ENCODE data around the gene ARFGEF3. TPM values are rescaled to one million over a fixed set of nuclear protein-coding genes. Genes with fewer than 3 reads are reported as not detected.

ARFGEF3 gene
- total RNA-seq, 1 experiment from 2014 or later, result 0.71 TPM

DNA sequence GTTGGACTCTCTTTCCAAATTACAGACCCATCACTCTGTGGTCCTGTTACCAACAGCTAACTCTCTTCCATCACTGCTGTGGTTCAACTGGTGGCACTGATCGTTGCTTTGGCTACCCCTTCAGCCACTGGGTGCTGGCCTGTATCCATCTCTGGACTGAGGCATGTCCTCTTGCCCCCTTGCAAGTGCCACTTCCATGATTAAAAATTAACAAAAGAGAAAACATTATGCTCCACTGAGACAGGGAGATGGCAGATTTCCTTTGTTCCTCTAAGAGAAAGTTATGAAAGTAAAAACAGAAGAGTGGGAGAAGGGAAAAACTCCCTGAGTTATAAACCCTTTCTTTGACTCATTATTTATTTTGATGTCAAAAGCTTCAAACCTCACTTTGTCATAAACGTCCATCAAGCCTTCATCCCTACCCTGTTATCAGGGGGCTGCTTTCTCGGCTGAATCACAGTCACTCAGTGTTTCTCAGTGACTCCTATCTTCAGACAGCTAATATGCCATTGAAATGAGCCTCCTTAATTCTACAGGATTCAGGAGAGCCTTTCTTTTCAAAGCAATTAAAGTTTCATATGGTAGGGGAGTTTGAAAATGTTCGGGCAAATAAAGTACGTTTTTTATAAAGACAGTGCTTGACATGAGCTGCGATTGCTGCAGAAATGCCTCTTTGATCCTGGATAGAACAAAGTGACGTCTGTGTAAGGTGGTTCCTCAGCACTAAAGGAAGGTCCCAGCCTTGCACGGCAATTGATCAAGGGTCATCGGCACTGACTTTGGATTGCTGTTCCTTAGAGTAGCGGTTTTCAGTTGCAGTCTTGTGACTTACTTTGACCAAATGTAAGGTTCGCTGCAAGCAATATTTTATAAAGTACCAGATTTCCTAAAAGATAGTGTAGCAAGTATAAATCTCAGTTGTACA lies 106.5 kb downstream of the ARFGEF3 start:
- ChIA-PET POLR2A (ENCODE audit: low non-redundant PET) (no interaction called here), CTCF (no interaction called here)
- no peaks in the 10 kb centered on the region for H3K27me3 ChIP-seq (replicated peaks; ENCODE audit: insufficient read depth, low read depth, low read length, poor library complexity)
- no peak overlapping the region for H3K27ac ChIP-seq (ENCODE audit: low read depth, low read length, poor library complexity, severe bottlenecking)
- intact Hi-C loops (cut with micrococcal nuclease; ENCODE audit: unreplicated experiment), result no loop called here
- no peak for TF ChIP-seq EZH2 (IDR thresholded peaks at IDR 0.05; ENCODE audit: borderline replicate concordance, low read depth, low read length, poor library complexity, severe bottlenecking)
- TF ChIP-seq, protein P1, sequence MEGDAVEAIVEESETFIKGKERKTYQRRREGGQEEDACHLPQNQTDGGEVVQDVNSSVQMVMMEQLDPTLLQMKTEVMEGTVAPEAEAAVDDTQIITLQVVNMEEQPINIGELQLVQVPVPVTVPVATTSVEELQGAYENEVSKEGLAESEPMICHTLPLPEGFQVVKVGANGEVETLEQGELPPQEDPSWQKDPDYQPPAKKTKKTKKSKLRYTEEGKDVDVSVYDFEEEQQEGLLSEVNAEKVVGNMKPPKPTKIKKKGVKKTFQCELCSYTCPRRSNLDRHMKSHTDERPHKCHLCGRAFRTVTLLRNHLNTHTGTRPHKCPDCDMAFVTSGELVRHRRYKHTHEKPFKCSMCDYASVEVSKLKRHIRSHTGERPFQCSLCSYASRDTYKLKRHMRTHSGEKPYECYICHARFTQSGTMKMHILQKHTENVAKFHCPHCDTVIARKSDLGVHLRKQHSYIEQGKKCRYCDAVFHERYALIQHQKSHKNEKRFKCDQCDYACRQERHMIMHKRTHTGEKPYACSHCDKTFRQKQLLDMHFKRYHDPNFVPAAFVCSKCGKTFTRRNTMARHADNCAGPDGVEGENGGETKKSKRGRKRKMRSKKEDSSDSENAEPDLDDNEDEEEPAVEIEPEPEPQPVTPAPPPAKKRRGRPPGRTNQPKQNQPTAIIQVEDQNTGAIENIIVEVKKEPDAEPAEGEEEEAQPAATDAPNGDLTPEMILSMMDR (conservative IDR thresholded peaks at IDR 0.05; ENCODE audit: low read depth, low read length), result no peak
- H3K36me3 ChIP-seq (ENCODE audit: insufficient read depth, low read length, poor library complexity, severe bottlenecking), result no peaks in the 10 kb centered on the region
- no peaks in the 10 kb centered on the region for H3K9me3 ChIP-seq (ENCODE audit: low read depth, low read length, poor library complexity, severe bottlenecking)
- DNase-seq (ENCODE audit: low spot score), result no peak
- BruUV-seq (replicated peaks), result no TSS peak
- H3K4me3 ChIP-seq (ENCODE audit: low read depth, low read length, poor library complexity, severe bottlenecking), result no peak overlapping the region
- H3K4me1 ChIP-seq (ENCODE audit: insufficient read depth, low read length, poor library complexity, severe bottlenecking), result no peaks in the 10 kb centered on the region

DNA sequence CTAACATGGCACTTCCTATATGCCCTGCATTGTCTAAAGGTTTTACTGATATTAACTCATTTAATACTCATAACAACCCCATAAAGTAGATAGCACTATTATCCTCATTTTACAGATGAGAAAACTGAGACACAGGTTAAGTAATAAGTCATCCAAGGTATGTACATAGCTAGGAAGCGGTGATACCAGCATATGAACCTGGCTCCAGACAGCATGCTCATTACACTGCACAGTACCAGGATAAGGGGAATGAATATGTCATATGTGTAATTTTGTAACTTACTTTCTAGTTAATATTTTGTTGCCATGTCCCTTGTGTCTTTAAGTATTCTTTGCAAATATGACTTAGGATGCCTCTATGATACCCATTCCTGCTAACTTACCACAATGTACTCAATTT lies 109.7 kb downstream of the ARFGEF3 start:
- Histone ChIP-seq H3K4me1 (ENCODE audit: insufficient read depth, low read length, poor library complexity, severe bottlenecking) (no peaks in the 10 kb centered on the region), H3K27me3 (replicated peaks; ENCODE audit: insufficient read depth, low read depth, low read length, poor library complexity) (no peaks in the 10 kb centered on the region), H3K27ac (ENCODE audit: low read depth, low read length, poor library complexity, severe bottlenecking) (no peak overlapping the region), H3K36me3 (ENCODE audit: insufficient read depth, low read length, poor library complexity, severe bottlenecking) (no peaks in the 10 kb centered on the region), H3K4me3 (ENCODE audit: low read depth, low read length, poor library complexity, severe bottlenecking) (no peak overlapping the region), H3K9me3 (ENCODE audit: low read depth, low read length, poor library complexity, severe bottlenecking) (no peaks in the 10 kb centered on the region)
- TF ChIP-seq EZH2 (IDR thresholded peaks at IDR 0.05; ENCODE audit: borderline replicate concordance, low read depth, low read length, poor library complexity, severe bottlenecking), result no peak
- TF ChIP-seq, protein P1 (conservative IDR thresholded peaks at IDR 0.05; ENCODE audit: low read depth, low read length), result no peak
- ChIA-PET POLR2A (ENCODE audit: low non-redundant PET) (no interaction called here), CTCF (no interaction called here)
- BruUV-seq (replicated peaks), result no TSS peak
- DNase-seq (ENCODE audit: low spot score), result no peak
- intact Hi-C loops (cut with micrococcal nuclease; ENCODE audit: unreplicated experiment), result loop anchor here (10.0 kb wide), 1 partner anchor 267 kb away; no protein-coding TSS in a partner anchor

DNA sequence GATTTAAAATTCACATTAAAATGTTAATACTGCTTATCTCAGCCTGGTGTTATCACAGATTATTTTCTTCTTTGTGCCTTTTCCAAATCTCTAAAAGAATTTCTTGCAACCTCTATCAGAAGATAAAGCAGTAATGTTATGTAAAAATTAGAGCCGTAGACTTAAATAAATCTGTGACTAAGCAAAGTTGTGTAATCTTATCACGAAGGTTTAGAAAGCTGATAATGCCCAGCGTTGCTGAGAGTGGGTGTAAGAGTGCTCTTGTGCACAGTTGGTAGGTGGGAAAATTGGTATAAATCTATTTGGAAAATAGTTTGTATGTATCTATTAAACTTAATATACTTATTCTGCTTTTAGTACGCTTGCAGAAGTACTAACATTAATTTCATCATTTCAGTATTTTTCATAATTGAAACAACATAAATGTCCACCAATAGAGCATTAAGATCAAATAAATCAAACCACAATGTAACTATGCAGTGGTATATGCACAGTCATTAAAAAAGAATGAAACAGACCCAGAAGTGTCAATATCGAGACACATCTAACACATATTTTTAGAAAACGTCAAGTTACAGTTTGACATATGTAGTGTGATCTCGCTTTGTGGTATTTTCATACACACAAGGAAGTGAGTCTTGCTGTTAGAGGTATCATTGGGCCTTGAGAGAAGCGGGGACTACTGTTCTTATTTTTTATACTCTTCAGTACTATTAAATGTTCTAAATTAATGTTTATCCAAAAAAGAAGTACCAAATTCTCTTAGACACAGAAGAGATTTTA lies 111.0 kb downstream of the ARFGEF3 start:
- TF ChIP-seq, protein P1 (conservative IDR thresholded peaks at IDR 0.05; ENCODE audit: low read depth, low read length), result no peak

More for the DNA sequence above, 111.0 kb downstream of the ARFGEF3 start:
- H3K36me3 ChIP-seq (ENCODE audit: insufficient read depth, low read length, poor library complexity, severe bottlenecking), result no peaks in the 10 kb centered on the region
- intact Hi-C loops (cut with micrococcal nuclease; ENCODE audit: unreplicated experiment), result loop anchor here (10.0 kb wide), 1 partner anchor 268 kb away; no protein-coding TSS in a partner anchor
- H3K9me3 ChIP-seq (ENCODE audit: low read depth, low read length, poor library complexity, severe bottlenecking), result no peaks in the 10 kb centered on the region
- ChIA-PET POLR2A (ENCODE audit: low non-redundant PET) (no interaction called here), CTCF (no interaction called here)
- DNase-seq (ENCODE audit: low spot score), result no peak
- H3K4me1 ChIP-seq (ENCODE audit: insufficient read depth, low read length, poor library complexity, severe bottlenecking), result no peaks in the 10 kb centered on the region
- H3K27ac ChIP-seq (ENCODE audit: low read depth, low read length, poor library complexity, severe bottlenecking), result no peak overlapping the region
- no peak overlapping the region for H3K4me3 ChIP-seq (ENCODE audit: low read depth, low read length, poor library complexity, severe bottlenecking)
- BruUV-seq (replicated peaks), result no TSS peak
- H3K27me3 ChIP-seq (replicated peaks; ENCODE audit: insufficient read depth, low read depth, low read length, poor library complexity), result no peaks in the 10 kb centered on the region

All from A673 (cell line).